ENCODE data around the gene PEX7. TPM values are rescaled to one million over a fixed set of nuclear protein-coding genes. Genes with fewer than 3 reads are reported as not detected.
A peak's percentile ranks its signal among the peaks of the same experiment; 100 is the strongest.

PEX7 gene
- polyA plus RNA-seq, 4 donors: 5.4 to 17.4 (median 8.2) TPM

DNA sequence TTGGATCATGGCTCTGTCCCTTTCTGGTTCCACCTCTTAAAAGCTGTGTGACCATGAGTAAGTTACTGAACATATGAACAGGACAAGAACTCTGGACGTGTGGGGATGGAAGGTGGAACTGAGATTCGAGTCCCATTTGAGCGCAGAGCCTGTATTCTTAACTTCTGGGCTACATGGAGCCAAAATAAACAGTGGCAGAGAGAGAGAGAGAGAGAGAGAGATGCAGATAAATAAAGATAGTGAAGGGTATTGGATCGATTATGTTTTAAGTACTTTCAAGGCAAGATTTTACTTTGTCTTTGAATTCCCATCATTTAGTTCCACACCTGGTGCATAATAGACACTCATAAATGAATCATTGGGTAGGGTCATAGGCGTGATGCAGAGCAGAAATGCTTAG, 139.5 kb downstream of the PEX7 start:
- no peaks in the 10 kb centered on the region for H3K36me3 ChIP-seq (ENCODE audit: control insufficient read depth in 3 of 3, insufficient read depth in 2 of 3, low read depth in 1 of 3, low read length in 3 of 3)
- no peaks in the 10 kb centered on the region for H3K27me3 ChIP-seq (ENCODE audit: control insufficient read depth in 3 of 3, insufficient read depth in 3 of 3, low read length in 3 of 3)
- no peak overlapping the region for H3K4me3 ChIP-seq (ENCODE audit: low read depth in 1 of 3, low read length in 3 of 3)
- FAIRE-seq (no peak), DNase-seq (peak in 1 of 2 donors; percentile 38)
- WGBS, 3 donors: 24 to 56% (median 30%) methylated on average over 5 of the region's 5 CpGs
- no peaks in the 10 kb centered on the region for H3K9me3 ChIP-seq (ENCODE audit: control insufficient read depth in 2 of 2, insufficient read depth in 1 of 2, low read depth in 1 of 2, low read length in 1 of 2)
- peak overlapping the region in 1 of 3 donors; percentile 75 for H3K27ac ChIP-seq (ENCODE audit: low read depth in 1 of 3, low read length in 2 of 3)
- H3K4me1 ChIP-seq (ENCODE audit: control insufficient read depth in 3 of 3, insufficient read depth in 2 of 3, low read depth in 1 of 3, low read length in 2 of 3): peaks cover 3 to 32% (median 4%) of the 10 kb centered on the region in 3 donors

DNA sequence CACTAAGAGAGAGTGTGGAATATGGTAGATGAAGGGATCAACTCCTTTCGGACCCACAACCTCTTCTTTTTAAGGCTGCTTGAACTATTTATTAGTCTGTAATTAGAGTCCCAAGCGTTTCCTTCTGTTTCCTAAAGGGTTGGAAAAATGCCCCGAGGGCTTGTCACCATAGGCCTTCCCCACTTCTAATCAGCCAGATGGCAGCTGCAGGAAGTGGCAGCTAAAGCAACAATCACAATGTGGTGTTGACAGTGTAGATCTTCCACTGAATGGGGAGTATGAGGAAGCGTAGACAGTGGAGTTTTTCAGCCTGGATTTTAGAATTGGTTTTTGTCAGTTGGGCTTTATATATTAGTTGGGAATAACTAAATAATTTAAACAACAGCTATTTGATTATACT, 140.3 kb downstream of the PEX7 start:
- Histone ChIP-seq H3K36me3 (ENCODE audit: control insufficient read depth in 3 of 3, insufficient read depth in 2 of 3, low read depth in 1 of 3, low read length in 3 of 3) (no peaks in the 10 kb centered on the region), H3K4me3 (ENCODE audit: low read depth in 1 of 3, low read length in 3 of 3) (no peak overlapping the region), H3K4me1 (ENCODE audit: control insufficient read depth in 3 of 3, insufficient read depth in 2 of 3, low read depth in 1 of 3, low read length in 2 of 3) (peaks cover 0 to 29% (median 4%) of the 10 kb centered on the region in 3 donors), H3K27ac (ENCODE audit: low read depth in 1 of 3, low read length in 2 of 3) (peak overlapping the region in 2 of 3 donors; percentile 45 to 75), H3K27me3 (ENCODE audit: control insufficient read depth in 3 of 3, insufficient read depth in 3 of 3, low read length in 3 of 3) (no peaks in the 10 kb centered on the region), H3K9me3 (ENCODE audit: control insufficient read depth in 2 of 2, insufficient read depth in 1 of 2, low read depth in 1 of 2, low read length in 1 of 2) (no peaks in the 10 kb centered on the region)
- WGBS, 3 donors: 7 to 28% (median 27%) methylated on average over 4 of the region's 4 CpGs
- DNase-seq (peak; percentile 58 to 82), FAIRE-seq (no peak)

DNA sequence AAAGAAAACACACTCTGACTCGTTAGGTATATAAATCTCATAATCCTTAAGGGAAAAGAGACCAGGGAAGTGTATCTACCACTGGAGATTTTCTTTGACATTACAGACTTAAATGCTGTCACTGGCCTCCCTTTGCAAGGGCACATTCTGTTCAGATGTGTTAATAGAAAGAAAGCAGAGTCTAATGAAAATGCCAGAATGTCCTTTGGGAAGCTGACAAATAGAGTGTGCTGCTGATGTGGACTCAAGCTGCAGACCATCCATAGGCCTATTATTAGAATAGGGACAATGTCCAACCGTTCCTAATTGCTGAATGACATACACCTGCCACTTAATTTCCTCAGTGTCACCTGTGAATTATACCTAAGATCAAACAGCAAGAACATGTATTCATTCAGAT, 140.9 kb downstream of the PEX7 start:
- Histone ChIP-seq H3K27me3 (ENCODE audit: control insufficient read depth in 3 of 3, insufficient read depth in 3 of 3, low read length in 3 of 3) (no peaks in the 10 kb centered on the region), H3K4me1 (ENCODE audit: control insufficient read depth in 3 of 3, insufficient read depth in 2 of 3, low read depth in 1 of 3, low read length in 2 of 3) (peaks cover 0 to 29% (median 4%) of the 10 kb centered on the region in 3 donors), H3K36me3 (ENCODE audit: control insufficient read depth in 3 of 3, insufficient read depth in 2 of 3, low read depth in 1 of 3, low read length in 3 of 3) (no peaks in the 10 kb centered on the region), H3K4me3 (ENCODE audit: low read depth in 1 of 3, low read length in 3 of 3) (no peak overlapping the region), H3K9me3 (ENCODE audit: control insufficient read depth in 2 of 2, insufficient read depth in 1 of 2, low read depth in 1 of 2, low read length in 1 of 2) (no peaks in the 10 kb centered on the region), H3K27ac (ENCODE audit: low read depth in 1 of 3, low read length in 2 of 3) (peak overlapping the region in 1 of 3 donors; percentile 1)
- FAIRE-seq: no peak
- peak in 1 of 2 donors; percentile 18 for DNase-seq
- WGBS, 3 donors: 7 to 38% (median 21%) methylated on average over 2 of the region's 2 CpGs

Other genes starting within 250 kb of the PEX7 start
- gene MAP3K5, start 30.1 kb upstream of the PEX7 start, polyA plus RNA-seq: 1 to 10 TPM; 5.4 to 9.5 (median 7.0) TPM
- gene SLC35D3, start 99.7 kb downstream of the PEX7 start, polyA plus RNA-seq: under 1 TPM in 2 of 4 donors, not detected in 2; 0.04 to 0.81 TPM
- gene IL20RA, start 222.4 kb downstream of the PEX7 start, polyA plus RNA-seq: 1 to 10 TPM in 3 of 4 donors, under 1 TPM in 1; 0.81 to 3.0 (median 1.4) TPM

Data from small intestine (tissue), 7 donors.